Nephron progenitor cell (in vitro differentiated cells): Measurements from ENCODE around the gene CAMTA1.

Experiments used
- DNase-seq: peaks from one replicate; pipeline ENCODE4 v3.0.0; 2021
- H3K27ac Mint-ChIP-seq: 2 replicates; pipeline ENCODE4 v1.8.0; 2021; ENCODE audit warnings: mild to moderate bottlenecking, moderate library complexity, mixed read lengths
- H3K27me3 Mint-ChIP-seq: 2 replicates; pipeline ENCODE4 v1.8.0; 2021; ENCODE audit warnings: mild to moderate bottlenecking, low read depth, mixed read lengths; ENCODE audit not compliant: poor library complexity
- H3K36me3 Mint-ChIP-seq: 2 replicates; pipeline ENCODE4 v1.8.0; 2021; ENCODE audit warnings: low read depth, mixed read lengths
- H3K4me1 Mint-ChIP-seq: 2 replicates; pipeline ENCODE4 v1.8.0; 2021; ENCODE audit warnings: mixed read lengths
- H3K4me3 Mint-ChIP-seq: 2 replicates; pipeline ENCODE4 v1.8.0; 2021; ENCODE audit warnings: mild to moderate bottlenecking, moderate library complexity, mixed read lengths
- H3K9me3 Mint-ChIP-seq: 2 replicates; pipeline ENCODE4 v1.8.0; 2021; ENCODE audit warnings: mild to moderate bottlenecking, moderate library complexity, mixed read lengths
- CTCF ChIP-seq: fragments of 200-600 bp; sonication (generic); IDR thresholded peaks from 2 replicates; pipeline ENCODE4 v1.5.0; 2021; ENCODE audit warnings: antibody characterized with exemption

CAMTA1 gene

GRCh38 chr1:7581754-7582459 lies 796.7 kb downstream of the CAMTA1 start:
- H3K27ac Mint-ChIP-seq = no peak overlapping the region

GRCh38 chr1:7582460-7582972 lies 797.3 kb downstream of the CAMTA1 start:
- H3K9me3 Mint-ChIP-seq = no peaks in the 10 kb centered on the region
- peaks cover 11% of the 10 kb centered on the region for H3K27me3 Mint-ChIP-seq
- H3K4me3 Mint-ChIP-seq = no peak overlapping the region
- DNase-seq = peak; percentile 0
- no peak for TF ChIP-seq CTCF
- peaks cover 8% of the 10 kb centered on the region for H3K4me1 Mint-ChIP-seq
- H3K36me3 Mint-ChIP-seq = no peaks in the 10 kb centered on the region
- H3K27ac Mint-ChIP-seq = no peak overlapping the region

More at GRCh38 chr1:7581754-7582459, 796.7 kb downstream of the CAMTA1 start:
- Mint-ChIP-seq H3K9me3 (no peaks in the 10 kb centered on the region), H3K4me1 (peaks cover 8% of the 10 kb centered on the region), H3K4me3 (no peak overlapping the region), H3K36me3 (no peaks in the 10 kb centered on the region), H3K27me3 (peaks cover 11% of the 10 kb centered on the region)
- peak; percentile 0 for DNase-seq
- TF ChIP-seq CTCF = no peak

- no peaks in the 10 kb centered on the region for H3K36me3 Mint-ChIP-seq
These were observed 798.2 kb downstream of the CAMTA1 start for GRCh38 chr1:7583291-7584096.

GRCh38 chr1:7584157-7584556 lies 798.9 kb downstream of the CAMTA1 start:
- no peaks in the 10 kb centered on the region for H3K9me3 Mint-ChIP-seq

More at GRCh38 chr1:7583291-7584096, 798.2 kb downstream of the CAMTA1 start:
- H3K4me1 Mint-ChIP-seq = peaks cover 10% of the 10 kb centered on the region
- DNase-seq = peak; percentile 1
- no peaks in the 10 kb centered on the region for H3K9me3 Mint-ChIP-seq
- H3K4me3 Mint-ChIP-seq = no peak overlapping the region
- H3K27ac Mint-ChIP-seq = peak overlapping the region; percentile 84
- TF ChIP-seq CTCF = no peak
- peaks cover 9% of the 10 kb centered on the region for H3K27me3 Mint-ChIP-seq

GRCh38 chr1:7584643-7585042 lies 799.4 kb downstream of the CAMTA1 start:
- peak; percentile 0 for DNase-seq
- no peak for TF ChIP-seq CTCF
- Mint-ChIP-seq H3K4me3 (no peak overlapping the region), H3K27me3 (peaks cover 4% of the 10 kb centered on the region), H3K9me3 (no peaks in the 10 kb centered on the region), H3K36me3 (no peaks in the 10 kb centered on the region), H3K4me1 (peaks cover 10% of the 10 kb centered on the region), H3K27ac (no peak overlapping the region)

More at GRCh38 chr1:7584157-7584556, 798.9 kb downstream of the CAMTA1 start:
- no peaks in the 10 kb centered on the region for H3K36me3 Mint-ChIP-seq
- peaks cover 10% of the 10 kb centered on the region for H3K4me1 Mint-ChIP-seq
- H3K27me3 Mint-ChIP-seq = peaks cover 4% of the 10 kb centered on the region
- TF ChIP-seq CTCF = no peak
- peak; percentile 1 for DNase-seq
- no peak overlapping the region for H3K4me3 Mint-ChIP-seq
- peak overlapping the region; percentile 84 for H3K27ac Mint-ChIP-seq
